Adipocyte (in vitro differentiated cells): ENCODE results near the gene EDN2.

Source experiments
- DNase-seq: peaks from one replicate; pipeline ENCODE4 v3.0.0-alpha.2; 2015; ENCODE audit warnings: low read depth
- H3K27me3 ChIP-seq: replicated peaks from 2 replicates; pipeline ENCODE4 v1.7.0; 2013; ENCODE audit warnings: mild to moderate bottlenecking, low read length, moderate library complexity; ENCODE audit not compliant: control insufficient read depth, insufficient read depth
- H3K36me3 ChIP-seq: 2 replicates; pipeline ENCODE4 v1.7.0; 2013; ENCODE audit warnings: low read length, mild to moderate bottlenecking, moderate library complexity; ENCODE audit not compliant: control insufficient read depth, insufficient read depth, severe bottlenecking
- H3K4me1 ChIP-seq: 2 replicates; pipeline ENCODE4 v1.7.0; 2013; ENCODE audit warnings: mild to moderate bottlenecking, low read length, moderate library complexity; ENCODE audit not compliant: control insufficient read depth, insufficient read depth
- H3K4me3 ChIP-seq: 2 replicates; pipeline ENCODE4 v1.7.0; 2013; ENCODE audit warnings: mild to moderate bottlenecking, low read length, moderate library complexity
- H3K9ac ChIP-seq: 2 replicates; pipeline ENCODE4 v1.7.0; 2013; ENCODE audit warnings: mild to moderate bottlenecking, low read length, moderate library complexity
- H3K9me3 ChIP-seq: 2 replicates; pipeline ENCODE4 v1.7.0; 2013; ENCODE audit warnings: mild to moderate bottlenecking, low read length, moderate library complexity; ENCODE audit not compliant: control insufficient read depth

The EDN2 gene

GRCh38 chr1:41452704-41453290 is 31.7 kb downstream of the EDN2 start:
- Histone ChIP-seq H3K9me3 (no peaks in the 10 kb centered on the region), H3K27me3 (peaks cover under 1% of the 10 kb centered on the region), H3K9ac (no peak overlapping the region), H3K4me3 (no peak overlapping the region), H3K36me3 (no peaks in the 10 kb centered on the region), H3K4me1 (no peaks in the 10 kb centered on the region)
- DNase-seq, result no peak

- no peak for DNase-seq
- Histone ChIP-seq H3K9ac (no peak overlapping the region), H3K4me1 (no peaks in the 10 kb centered on the region), H3K27me3 (peaks cover 4% of the 10 kb centered on the region), H3K36me3 (no peaks in the 10 kb centered on the region), H3K4me3 (no peak overlapping the region), H3K9me3 (no peaks in the 10 kb centered on the region)
These were observed 33.7 kb downstream of the EDN2 start for GRCh38 chr1:41450747-41451285.

GRCh38 chr1:41449326-41449921 is 35.1 kb downstream of the EDN2 start:
- Histone ChIP-seq H3K9me3 (peaks cover 7% of the 10 kb centered on the region), H3K4me1 (no peaks in the 10 kb centered on the region), H3K27me3 (peaks cover 9% of the 10 kb centered on the region), H3K36me3 (no peaks in the 10 kb centered on the region), H3K4me3 (no peak overlapping the region), H3K9ac (no peak overlapping the region)
- DNase-seq, result no peak

- H3K4me1 ChIP-seq, result no peaks in the 10 kb centered on the region
- peaks cover 10% of the 10 kb centered on the region for H3K27me3 ChIP-seq
- peaks cover 12% of the 10 kb centered on the region for H3K9me3 ChIP-seq
- H3K4me3 ChIP-seq, result no peak overlapping the region
- H3K9ac ChIP-seq, result no peak overlapping the region
- peak; percentile 41 for DNase-seq
- no peaks in the 10 kb centered on the region for H3K36me3 ChIP-seq
These were observed 35.7 kb downstream of the EDN2 start for GRCh38 chr1:41448821-41449220.

- peak; percentile 82 for DNase-seq
- peaks cover 12% of the 10 kb centered on the region for H3K9me3 ChIP-seq
- no peaks in the 10 kb centered on the region for H3K4me1 ChIP-seq
- H3K27me3 ChIP-seq, result peaks cover 10% of the 10 kb centered on the region
- no peaks in the 10 kb centered on the region for H3K36me3 ChIP-seq
- no peak overlapping the region for H3K9ac ChIP-seq
- no peak overlapping the region for H3K4me3 ChIP-seq
These were observed 36.3 kb downstream of the EDN2 start for GRCh38 chr1:41447995-41448770.

GRCh38 chr1:41446851-41447610 is 37.5 kb downstream of the EDN2 start:
- no peak overlapping the region for H3K9ac ChIP-seq
- H3K27me3 ChIP-seq, result peaks cover 10% of the 10 kb centered on the region
- H3K4me1 ChIP-seq, result no peaks in the 10 kb centered on the region
- no peak for DNase-seq
- H3K4me3 ChIP-seq, result no peak overlapping the region
- no peaks in the 10 kb centered on the region for H3K36me3 ChIP-seq
- peaks cover 12% of the 10 kb centered on the region for H3K9me3 ChIP-seq

- no peak overlapping the region for H3K9ac ChIP-seq
- peaks cover 12% of the 10 kb centered on the region for H3K9me3 ChIP-seq
- no peak overlapping the region for H3K4me3 ChIP-seq
- DNase-seq, result no peak
- no peaks in the 10 kb centered on the region for H3K36me3 ChIP-seq
- H3K4me1 ChIP-seq, result no peaks in the 10 kb centered on the region
- peaks cover 10% of the 10 kb centered on the region for H3K27me3 ChIP-seq
These were observed 39.7 kb downstream of the EDN2 start for GRCh38 chr1:41444785-41445184.

GRCh38 chr1:41444246-41444645 is 40.2 kb downstream of the EDN2 start:
- Histone ChIP-seq H3K36me3 (no peaks in the 10 kb centered on the region), H3K9ac (no peak overlapping the region), H3K9me3 (peaks cover 12% of the 10 kb centered on the region), H3K27me3 (peaks cover 10% of the 10 kb centered on the region), H3K4me1 (no peaks in the 10 kb centered on the region), H3K4me3 (no peak overlapping the region)
- DNase-seq, result no peak

GRCh38 chr1:41442697-41443251 is 41.7 kb downstream of the EDN2 start:
- Histone ChIP-seq H3K9me3 (peaks cover 12% of the 10 kb centered on the region), H3K9ac (no peak overlapping the region), H3K4me3 (no peak overlapping the region), H3K4me1 (no peaks in the 10 kb centered on the region), H3K27me3 (peaks cover 10% of the 10 kb centered on the region), H3K36me3 (no peaks in the 10 kb centered on the region)
- DNase-seq, result peak; percentile 73

- no peaks in the 10 kb centered on the region for H3K4me1 ChIP-seq
- DNase-seq, result no peak
These were observed 44.0 kb downstream of the EDN2 start for GRCh38 chr1:41440321-41441085.

More at GRCh38 chr1:41440321-41441085, 44.0 kb downstream of the EDN2 start:
- H3K4me3 ChIP-seq, result no peak overlapping the region
- H3K9ac ChIP-seq, result no peak overlapping the region
- peaks cover 21% of the 10 kb centered on the region for H3K27me3 ChIP-seq
- H3K36me3 ChIP-seq, result no peaks in the 10 kb centered on the region
- H3K9me3 ChIP-seq, result peaks cover 12% of the 10 kb centered on the region
